SU-DHL-6 (cell line): Measurements from ENCODE around the gene ZBTB44.

Experiments
- H2AFZ ChIP-seq: fragments of 200-600 bp; sonication (generic); 2 replicates; pipeline ENCODE4 v1.6.1; 2014; ENCODE audit warnings: low read depth, mild to moderate bottlenecking, moderate library complexity, mixed read lengths, antibody characterized with exemption, low read length; ENCODE audit not compliant: severe bottlenecking
- H3F3A ChIP-seq: fragments of 200-600 bp; shearing (Covaris generic); 2 replicates; pipeline ENCODE4 v1.6.0; 2016; ENCODE audit warnings: antibody characterized with exemption, mild to moderate bottlenecking; ENCODE audit not compliant: insufficient read depth
- H3K27ac ChIP-seq: fragments of 200-600 bp; sonication (generic); 2 replicates; pipeline ENCODE4 v1.5.1; 2016; ENCODE audit warnings: low read depth, mild to moderate bottlenecking, low read length, moderate library complexity, mixed read lengths
- H3K27me3 ChIP-seq: fragments of 200-600 bp; sonication (generic), shearing (Covaris generic); 2 replicates; pipeline ENCODE4 v1.6.0; 2014; ENCODE audit warnings: mild to moderate bottlenecking, low read length
- H3K36me3 ChIP-seq: fragments of 200-600 bp; sonication (generic); 2 replicates; pipeline ENCODE4 v1.6.1; 2014; ENCODE audit warnings: mild to moderate bottlenecking, low read length, mixed read lengths
- H3K4me2 ChIP-seq: fragments of 300-600, 200-600 bp; shearing (Covaris generic), sonication (generic); 2 replicates; pipeline ENCODE4 v1.6.0; 2014; ENCODE audit warnings: low read length, low read depth, mild to moderate bottlenecking; ENCODE audit not compliant: poor library complexity, severe bottlenecking
- H3K4me3 ChIP-seq: fragments of 200-600 bp; sonication (generic); 2 replicates; pipeline ENCODE4 v1.5.1; 2014; ENCODE audit warnings: antibody characterized with exemption, low read length, mild to moderate bottlenecking, mixed read lengths; ENCODE audit not compliant: insufficient read depth, poor library complexity, severe bottlenecking
- H3K79me2 ChIP-seq: fragments of 200-600 bp; sonication (generic); 2 replicates; pipeline ENCODE4 v1.6.1; 2014; ENCODE audit warnings: mild to moderate bottlenecking, low read length, moderate library complexity; ENCODE audit not compliant: insufficient read depth
- H3K9ac ChIP-seq: fragments of 200-600 bp; sonication (generic); 2 replicates; pipeline ENCODE4 v1.7.0; 2014; ENCODE audit warnings: mild to moderate bottlenecking, low read length
- H3K9me2 ChIP-seq: fragments of 200-600 bp; sonication (generic); replicated peaks from 2 replicates; pipeline ENCODE4 v1.6.1; 2014; ENCODE audit warnings: low read length; ENCODE audit not compliant: insufficient read depth
- H3K9me3 ChIP-seq: fragments of 200-600 bp; sonication (generic); 2 replicates; pipeline ENCODE4 v1.6.1; 2014; ENCODE audit warnings: low read length, mixed read lengths; ENCODE audit not compliant: insufficient read depth
- H4K20me1 ChIP-seq: fragments of 200-600 bp; sonication (generic); 2 replicates; pipeline ENCODE4 v1.6.1; 2014; ENCODE audit warnings: low read depth, mild to moderate bottlenecking, antibody characterized with exemption, low read length, moderate library complexity, mixed read lengths
- CTCF ChIP-seq: fragments of 200-600 bp; sonication (generic); IDR thresholded peaks from one replicate; pipeline ENCODE4 v1.5.1; 2017; ENCODE audit warnings: antibody characterized with exemption, mild to moderate bottlenecking, low read length, moderate library complexity; ENCODE audit not compliant: insufficient read depth, poor library complexity, severe bottlenecking
- EZH2phosphoT487 ChIP-seq: fragments of 200-600 bp; sonication (generic), shearing (Covaris generic); conservative IDR thresholded peaks from 2 replicates; pipeline ENCODE4 v1.6.1; 2018; ENCODE audit warnings: mild to moderate bottlenecking, antibody characterized with exemption, low read length, moderate library complexity, mixed read lengths

The ZBTB44 gene

GRCh38 chr11:130204703-130205095 lies 110.0 kb downstream of the ZBTB44 start:
- H3K36me3 ChIP-seq, result no peaks in the 10 kb centered on the region
- H3K9me2 ChIP-seq, result no peaks in the 10 kb centered on the region
- no peaks in the 10 kb centered on the region for H3K9me3 ChIP-seq
- no peaks in the 10 kb centered on the region for H4K20me1 ChIP-seq
- TF ChIP-seq CTCF (no peak), EZH2phosphoT487 (no peak)
- no peak overlapping the region for H3K27ac ChIP-seq
- H3K4me2 ChIP-seq, result no peak overlapping the region
- H2AFZ ChIP-seq, result no peak overlapping the region
- no peaks in the 10 kb centered on the region for H3K27me3 ChIP-seq
- no peak overlapping the region for H3K9ac ChIP-seq
- no peaks in the 10 kb centered on the region for H3F3A ChIP-seq
- no peak overlapping the region for H3K4me3 ChIP-seq
- no peaks in the 10 kb centered on the region for H3K79me2 ChIP-seq

- H2AFZ ChIP-seq, result no peak overlapping the region
- no peak overlapping the region for H3K9ac ChIP-seq
- H3K27ac ChIP-seq, result no peak overlapping the region
- no peaks in the 10 kb centered on the region for H3K9me3 ChIP-seq
- no peaks in the 10 kb centered on the region for H3K36me3 ChIP-seq
- H4K20me1 ChIP-seq, result no peaks in the 10 kb centered on the region
- TF ChIP-seq EZH2phosphoT487 (no peak), CTCF (no peak)
- H3K9me2 ChIP-seq, result no peaks in the 10 kb centered on the region
- no peaks in the 10 kb centered on the region for H3K27me3 ChIP-seq
- H3K4me3 ChIP-seq, result no peak overlapping the region
- H3F3A ChIP-seq, result no peaks in the 10 kb centered on the region
- H3K79me2 ChIP-seq, result no peaks in the 10 kb centered on the region
- no peak overlapping the region for H3K4me2 ChIP-seq
These were observed 110.7 kb downstream of the ZBTB44 start for GRCh38 chr11:130203766-130204702.

- Histone ChIP-seq H3K9me2 (no peaks in the 10 kb centered on the region), H3K9ac (no peak overlapping the region), H3K36me3 (no peaks in the 10 kb centered on the region), H3K27me3 (no peaks in the 10 kb centered on the region), H3K4me2 (no peak overlapping the region), H3K27ac (no peak overlapping the region), H4K20me1 (no peaks in the 10 kb centered on the region), H3F3A (no peaks in the 10 kb centered on the region), H3K4me3 (no peak overlapping the region), H2AFZ (no peak overlapping the region), H3K79me2 (no peaks in the 10 kb centered on the region), H3K9me3 (no peaks in the 10 kb centered on the region)
- TF ChIP-seq CTCF (no peak), EZH2phosphoT487 (no peak)
These were observed 111.7 kb downstream of the ZBTB44 start for GRCh38 chr11:130202818-130203689.
